GM18498 (cell line): Measurements from ENCODE around the gene HIGD2A.

Source experiments
- ATAC-seq: cut with Tn5 transposase; IDR thresholded peaks from one replicate; pipeline ENCODE4 v1.9.1; 2021; ENCODE audit warnings: mild to moderate bottlenecking, moderate library complexity; ENCODE audit not compliant: unreplicated experiment

HIGD2A gene

GRCh38 chr5:176368726-176369125 lies 19.8 kb upstream of the HIGD2A start:
- ATAC-seq = no peak

GRCh38 chr5:176369934-176370711 lies 18.4 kb upstream of the HIGD2A start:
- no peak for ATAC-seq

- ATAC-seq = no peak
Measured at GRCh38 chr5:176371621-176372539, 16.7 kb upstream of the HIGD2A start.

DNA sequence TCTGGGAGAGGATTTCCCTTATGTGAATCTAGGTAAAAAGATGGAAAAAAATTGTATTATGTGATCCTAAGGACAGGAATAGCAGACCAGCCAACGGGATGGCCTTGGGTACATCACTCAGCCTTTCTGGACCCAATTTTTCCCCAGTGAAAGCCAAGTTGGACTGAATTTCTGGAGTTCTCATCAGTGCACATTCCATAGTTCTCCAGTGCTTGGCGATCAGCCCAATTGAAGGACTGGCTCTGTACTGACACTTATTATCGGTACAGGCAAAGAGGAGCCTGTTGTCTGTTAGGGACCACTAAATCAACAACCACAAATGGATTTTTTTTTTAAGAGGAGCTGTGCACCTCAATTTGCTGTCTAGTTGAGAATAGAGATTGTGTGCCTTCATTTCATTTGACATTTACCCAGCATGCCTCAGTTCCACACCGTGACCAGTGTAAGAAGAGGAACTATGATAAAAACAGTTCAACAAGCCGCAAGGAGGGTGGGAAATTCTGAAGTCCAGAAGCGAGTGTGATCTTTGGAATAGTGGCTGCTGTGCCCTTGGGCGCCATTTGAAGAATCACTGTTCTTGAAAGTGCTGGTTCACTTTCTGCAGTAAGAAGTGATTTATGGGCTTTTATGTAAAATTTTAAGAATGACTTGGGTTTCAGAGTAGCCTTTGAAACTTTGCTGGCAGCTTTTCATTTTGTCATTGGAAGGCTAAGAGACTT lies 15.3 kb upstream of the HIGD2A start:
- ATAC-seq = no peak

DNA sequence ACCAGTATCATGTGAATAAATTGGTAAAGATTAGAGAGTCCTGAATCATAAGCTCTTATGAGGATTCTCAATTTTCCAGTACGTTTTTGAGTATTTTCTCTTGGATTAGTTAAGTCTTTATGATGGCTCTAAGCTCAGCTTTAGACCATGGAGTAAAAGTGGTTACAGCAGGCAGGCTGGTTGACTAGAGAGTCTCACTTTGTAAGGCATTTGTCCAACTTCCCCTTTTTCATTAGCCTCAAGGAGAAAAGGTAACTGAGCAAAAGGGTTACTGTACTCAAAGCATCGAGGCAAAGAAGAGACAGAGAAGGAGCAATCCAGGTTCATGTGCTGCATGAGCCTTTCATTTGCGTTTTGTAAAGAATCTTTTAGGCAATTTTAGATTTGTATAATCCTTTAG lies 8.7 kb upstream of the HIGD2A start:
- ATAC-seq = peak; percentile 51

- no peak for ATAC-seq
Measured at GRCh38 chr5:176381423-176381822, 7.1 kb upstream of the HIGD2A start.

- ATAC-seq = no peak
Measured at GRCh38 chr5:176381979-176382378, 6.6 kb upstream of the HIGD2A start.

DNA sequence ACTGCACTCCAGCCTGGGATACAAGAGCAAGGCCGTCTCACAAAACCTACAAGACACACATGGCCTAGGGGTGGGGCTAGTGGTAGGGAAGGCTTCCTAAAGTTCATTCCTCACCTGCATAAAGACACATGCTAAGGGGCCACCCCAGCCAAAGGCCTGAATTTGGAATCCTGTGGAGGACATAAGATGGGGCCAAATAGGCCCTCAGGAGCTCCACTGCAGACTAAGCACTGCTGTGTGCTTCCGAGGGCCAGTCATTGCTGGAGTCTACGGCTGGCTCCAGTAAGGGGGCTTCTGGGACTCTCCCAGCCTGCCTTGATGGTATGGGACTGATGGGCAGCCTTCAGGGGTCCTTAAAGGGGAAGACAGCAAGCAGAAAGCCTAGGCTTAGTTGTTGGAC lies 5.8 kb upstream of the HIGD2A start:
- ATAC-seq = no peak

- ATAC-seq = no peak
Measured at GRCh38 chr5:176383248-176383905, 5.2 kb upstream of the HIGD2A start.

GRCh38 chr5:176383961-176384360 lies 4.6 kb upstream of the HIGD2A start:
- ATAC-seq = no peak

DNA sequence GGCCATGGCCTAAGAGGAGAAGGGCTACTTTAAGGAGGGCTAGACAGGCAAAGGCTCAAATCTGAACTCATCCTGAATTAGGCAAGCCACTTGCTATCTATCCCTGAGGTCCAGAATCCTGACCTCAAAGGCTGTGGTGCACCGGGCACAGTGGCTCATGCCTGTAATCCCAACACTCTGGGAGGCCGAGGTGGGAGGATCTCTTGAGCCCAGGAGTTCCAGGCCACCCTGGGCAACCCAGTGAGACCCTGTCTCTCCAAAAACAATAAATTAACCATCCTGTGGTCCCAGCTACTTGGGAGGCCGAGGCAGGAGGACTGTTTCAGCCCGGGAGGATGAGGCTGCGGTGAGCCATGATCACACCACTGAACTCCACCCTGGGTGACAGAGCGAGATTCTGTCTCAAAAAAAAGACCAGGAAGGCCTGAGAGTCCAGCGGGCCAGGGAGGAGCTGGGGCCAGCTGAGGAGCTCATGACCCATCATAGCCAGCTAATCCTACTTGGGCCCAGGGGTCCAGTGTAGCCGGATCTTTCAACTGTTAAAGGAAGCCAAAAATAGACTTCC lies 4.1 kb upstream of the HIGD2A start:
- no peak for ATAC-seq

- no peak for ATAC-seq
Measured at GRCh38 chr5:176384991-176385390, 3.6 kb upstream of the HIGD2A start.

DNA sequence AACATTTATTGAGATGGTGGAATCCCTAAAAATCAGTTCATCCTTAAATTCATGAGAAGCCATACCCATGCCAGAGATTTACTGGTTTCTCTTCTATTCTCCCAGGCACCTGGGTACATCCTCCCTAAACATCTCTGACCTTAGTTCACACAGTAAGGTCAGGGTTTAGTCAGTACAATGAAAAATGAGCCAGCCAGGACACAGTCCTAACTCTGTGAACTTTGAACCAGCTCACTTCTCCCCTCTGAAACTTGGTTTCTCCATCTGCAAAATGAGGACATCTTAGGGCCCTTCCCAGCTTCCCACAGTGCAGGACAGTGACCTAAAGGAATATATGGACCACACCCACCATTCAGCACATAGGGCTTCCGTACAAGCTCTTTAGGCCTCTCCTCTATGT lies 2.1 kb upstream of the HIGD2A start:
- no peak for ATAC-seq

DNA sequence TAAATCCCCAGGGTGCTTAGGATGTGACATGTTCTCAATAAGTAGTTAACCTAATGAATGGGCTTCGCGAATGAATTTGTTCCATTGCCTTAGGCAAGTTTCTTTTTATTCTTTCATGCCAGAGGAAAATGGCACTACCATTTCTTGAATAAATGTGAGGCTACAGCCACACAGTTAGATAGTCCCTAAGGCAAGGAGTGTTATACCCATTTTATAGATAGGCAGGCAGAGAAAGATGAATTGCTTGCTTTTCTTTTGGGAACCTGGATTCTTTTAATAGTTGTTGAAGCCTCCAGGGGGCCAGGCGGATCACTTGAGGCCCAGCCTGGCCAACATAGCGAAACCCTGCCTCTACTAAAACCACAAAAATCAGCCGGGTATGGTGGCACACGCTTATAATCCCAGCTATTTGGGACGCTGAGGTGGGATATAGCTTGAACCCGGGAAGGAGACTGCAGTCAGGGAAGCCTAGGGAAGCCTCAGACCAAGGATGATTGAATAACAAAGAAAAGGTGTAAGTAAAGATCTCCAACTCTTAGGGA lies 1.1 kb upstream of the HIGD2A start:
- no peak for ATAC-seq

- ATAC-seq = no peak
Measured at GRCh38 chr5:176388003-176388443, 528 bp upstream of the HIGD2A start.

DNA sequence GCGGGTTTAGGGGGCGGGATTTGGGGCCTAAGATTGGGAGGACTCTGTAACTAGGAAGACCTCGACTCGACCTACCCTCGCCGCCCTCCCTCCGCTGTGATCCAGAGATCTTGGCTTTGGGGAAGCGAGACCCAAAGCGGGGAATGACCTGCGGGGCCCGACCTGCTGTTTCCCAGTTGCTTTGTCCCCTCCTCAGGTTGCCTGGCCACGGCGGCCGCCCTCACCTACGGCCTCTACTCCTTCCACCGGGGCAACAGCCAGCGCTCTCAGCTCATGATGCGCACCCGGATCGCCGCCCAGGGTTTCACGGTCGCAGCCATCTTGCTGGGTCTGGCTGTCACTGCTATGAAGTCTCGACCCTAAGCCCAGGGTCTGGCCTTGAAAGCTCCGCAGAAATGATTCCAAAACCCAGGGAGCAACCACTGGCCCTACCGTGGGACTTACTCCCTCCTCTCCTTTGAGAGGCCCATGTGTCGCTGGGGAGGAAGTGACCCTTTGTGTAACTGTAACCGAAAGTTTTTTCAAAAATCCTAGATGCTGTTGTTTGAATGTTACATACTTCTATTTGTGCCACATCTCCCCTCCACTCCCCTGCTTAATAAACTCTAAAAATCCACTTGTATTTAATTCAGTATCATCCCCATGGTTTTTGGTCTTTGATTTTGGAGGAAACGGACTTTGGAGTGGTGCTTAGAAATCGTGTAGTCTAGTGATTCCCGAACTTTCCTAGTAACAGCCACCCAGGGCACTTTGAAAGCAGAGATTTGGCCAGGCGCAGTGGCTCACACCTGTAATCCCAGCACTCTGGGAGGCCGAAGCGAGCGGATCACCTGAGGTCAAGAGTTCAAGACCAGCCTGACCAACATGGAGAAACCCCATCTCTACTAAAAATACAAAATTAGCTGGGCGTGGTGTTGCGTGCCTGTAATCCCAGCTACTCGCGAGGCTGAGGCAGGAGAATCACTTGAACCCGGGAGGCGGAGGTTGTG lies 878 bp downstream of the HIGD2A start:
- peak; percentile 30 for ATAC-seq

GRCh38 chr5:176391479-176391878 lies 2.9 kb downstream of the HIGD2A start:
- ATAC-seq = no peak

GRCh38 chr5:176391999-176392398 lies 3.4 kb downstream of the HIGD2A start:
- ATAC-seq = no peak

DNA sequence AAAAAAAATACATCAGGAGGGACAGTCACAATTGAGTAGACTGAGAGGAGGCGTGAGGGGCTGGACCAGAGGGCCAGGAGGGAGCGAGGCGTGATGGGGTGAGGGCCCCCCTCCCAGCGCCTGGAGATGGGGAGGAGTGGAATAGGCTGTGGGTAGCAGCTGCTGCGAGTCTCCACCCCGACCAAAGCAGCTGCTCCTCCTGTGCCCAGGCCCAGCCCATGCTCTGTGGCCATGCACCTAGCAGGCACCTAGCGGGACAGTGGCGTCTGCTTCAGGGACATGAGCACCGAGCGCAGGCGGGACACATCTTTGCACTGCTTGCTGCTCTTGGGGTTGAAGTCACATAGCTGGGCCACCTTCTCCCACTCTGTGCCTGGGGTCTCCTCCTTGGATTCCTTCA lies 4.0 kb downstream of the HIGD2A start:
- no peak for ATAC-seq
